Amygdala (tissue), 56 donors: Measurements from ENCODE around the gene CAPN13.

ENCODE experiments used
- DNase-seq, 56 donors: peaks; one replicate each; lab custom pipeline; 2025; lab: John Stamatoyannopoulos, UW

Gene CAPN13

GRCh38 chr2:30765876-30766470 is 41.3 kb downstream of the CAPN13 start:
- DNase-seq: no peak

GRCh38 chr2:30765191-30765590 is 42.1 kb downstream of the CAPN13 start:
- no peak for DNase-seq

- DNase-seq: no peak
Measured at GRCh38 chr2:30764021-30764800, 43.0 kb downstream of the CAPN13 start.

DNA sequence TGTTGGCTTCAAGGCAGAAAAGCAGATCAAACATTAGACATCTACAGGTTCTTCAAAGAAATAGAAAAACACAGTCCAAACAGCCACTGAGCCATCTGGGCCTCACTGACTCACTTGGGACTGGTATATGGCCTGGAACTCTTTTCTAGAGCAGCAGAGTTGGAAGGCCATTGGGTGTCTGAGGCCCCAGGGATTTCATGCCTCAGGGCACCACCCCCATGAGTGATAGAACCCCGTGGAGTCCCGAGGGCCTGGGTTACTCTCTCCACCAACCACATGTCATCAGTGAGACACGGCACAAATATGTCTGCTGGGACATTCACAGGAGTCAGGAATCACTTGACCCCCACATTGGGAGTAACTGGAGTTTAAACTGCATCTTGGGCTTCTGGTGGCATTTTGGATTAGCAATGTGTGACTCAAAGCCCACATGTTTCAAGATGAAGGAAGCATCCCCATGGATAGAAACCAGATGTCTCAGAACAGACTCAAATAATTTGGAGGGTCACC is 44.0 kb downstream of the CAPN13 start:
- no peak for DNase-seq

- no peak for DNase-seq
Measured at GRCh38 chr2:30761226-30761625, 46.0 kb downstream of the CAPN13 start.

DNA sequence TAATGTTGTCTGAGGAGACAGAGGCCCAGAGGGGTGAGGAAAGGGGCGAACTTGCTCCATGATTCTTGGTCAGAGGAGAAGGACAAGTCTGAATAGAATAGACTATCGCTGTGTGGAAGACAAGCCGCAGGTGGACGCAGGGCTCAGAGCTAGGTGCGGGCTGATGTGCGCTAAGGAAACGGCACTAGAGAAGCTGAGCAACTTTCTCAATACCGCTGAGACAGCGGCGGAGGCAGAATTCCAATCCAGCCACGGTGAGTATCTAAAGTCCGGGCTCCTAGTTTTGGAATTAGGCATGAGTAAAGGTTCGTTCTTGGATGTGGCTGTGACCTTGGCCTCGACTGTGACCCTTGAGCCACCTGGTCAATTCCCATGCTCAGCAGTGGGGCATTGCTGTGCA is 47.8 kb downstream of the CAPN13 start:
- no peak for DNase-seq

DNA sequence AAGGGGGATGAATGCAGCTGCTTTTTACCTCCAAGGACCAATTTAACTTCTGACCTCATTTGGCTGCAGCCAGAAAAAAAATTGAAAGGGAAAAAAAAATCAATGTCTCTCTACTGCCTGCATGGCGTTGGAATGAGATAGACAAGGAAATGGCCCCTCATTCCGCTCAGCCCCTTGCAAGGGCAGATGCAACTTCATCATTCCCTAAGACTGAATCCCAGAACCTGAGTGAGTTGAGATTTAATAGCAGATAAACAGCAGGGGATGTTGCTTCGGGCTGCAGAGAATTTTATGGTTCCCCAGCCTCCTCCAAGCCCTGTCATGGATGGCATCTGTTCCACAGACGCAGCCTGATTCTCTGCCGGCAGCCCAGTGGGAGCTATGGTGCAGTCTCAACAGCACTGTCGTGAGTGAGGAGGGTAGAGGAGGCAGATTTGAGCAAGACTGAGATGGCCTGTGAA is 49.0 kb downstream of the CAPN13 start:
- DNase-seq: no peak

- no peak for DNase-seq
Measured at GRCh38 chr2:30757749-30758148, 49.5 kb downstream of the CAPN13 start.

DNA sequence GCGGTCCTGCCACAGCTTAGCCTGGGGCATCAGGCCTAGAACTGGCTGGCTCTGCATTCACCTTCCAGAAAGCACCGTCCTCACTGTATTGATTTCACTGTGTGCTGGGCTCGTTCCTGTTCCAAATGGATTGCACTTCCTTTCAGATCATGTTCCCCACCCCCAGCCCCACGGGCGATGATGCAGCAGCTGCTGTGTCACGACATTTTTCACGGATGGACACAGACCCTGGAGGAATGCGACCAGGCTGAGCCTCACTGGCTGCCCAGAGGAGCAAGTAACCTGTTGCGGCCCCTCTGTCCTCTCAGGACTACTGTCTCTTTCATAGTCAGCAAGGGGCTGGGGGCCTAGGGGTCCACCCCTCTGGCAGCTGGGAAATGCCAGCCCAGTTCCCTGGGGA is 50.3 kb downstream of the CAPN13 start:
- DNase-seq: no peak

GRCh38 chr2:30756051-30756719 is 51.1 kb downstream of the CAPN13 start:
- DNase-seq: no peak

DNA sequence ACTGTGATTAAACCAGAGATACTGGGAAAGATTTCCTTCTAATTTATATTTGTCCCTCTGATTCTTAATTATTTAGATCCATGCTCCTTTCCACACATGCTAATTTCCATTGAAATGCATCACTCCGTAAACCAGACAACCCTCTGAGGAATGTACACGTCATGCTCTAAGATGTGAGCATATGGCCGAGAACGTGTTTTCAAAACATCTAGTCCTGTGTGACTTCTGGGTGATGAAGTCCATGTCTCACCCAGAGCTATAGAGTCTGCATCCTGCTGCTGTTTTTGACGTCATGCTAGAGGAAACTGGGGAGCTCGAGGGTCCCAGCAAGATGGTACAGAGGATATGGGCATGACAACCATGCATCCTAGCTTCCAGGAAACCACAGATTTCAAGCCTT is 53.6 kb downstream of the CAPN13 start:
- DNase-seq: no peak

DNA sequence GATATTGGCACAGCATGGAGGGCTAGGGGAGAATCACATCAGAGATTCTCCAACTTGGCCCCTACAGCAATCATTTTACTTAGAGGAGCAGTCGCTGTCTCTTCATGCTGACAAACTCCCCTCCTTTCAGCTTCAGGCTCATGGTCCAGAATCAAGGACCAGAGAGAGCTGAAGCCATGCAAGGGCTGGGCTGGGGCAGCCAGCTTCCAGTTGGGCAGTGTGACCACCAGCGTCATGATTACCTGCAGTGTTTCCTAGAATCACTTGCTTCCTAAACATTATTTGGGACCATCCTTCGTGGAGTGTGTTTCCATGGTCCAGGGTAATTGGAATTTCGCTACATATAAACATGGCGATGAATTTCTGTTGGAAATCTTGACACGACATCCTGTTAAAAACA is 54.4 kb downstream of the CAPN13 start:
- no peak for DNase-seq

GRCh38 chr2:30747206-30747605 is 60.0 kb downstream of the CAPN13 start:
- DNase-seq: no peak

GRCh38 chr2:30744823-30745222 is 62.4 kb downstream of the CAPN13 start:
- no peak for DNase-seq

DNA sequence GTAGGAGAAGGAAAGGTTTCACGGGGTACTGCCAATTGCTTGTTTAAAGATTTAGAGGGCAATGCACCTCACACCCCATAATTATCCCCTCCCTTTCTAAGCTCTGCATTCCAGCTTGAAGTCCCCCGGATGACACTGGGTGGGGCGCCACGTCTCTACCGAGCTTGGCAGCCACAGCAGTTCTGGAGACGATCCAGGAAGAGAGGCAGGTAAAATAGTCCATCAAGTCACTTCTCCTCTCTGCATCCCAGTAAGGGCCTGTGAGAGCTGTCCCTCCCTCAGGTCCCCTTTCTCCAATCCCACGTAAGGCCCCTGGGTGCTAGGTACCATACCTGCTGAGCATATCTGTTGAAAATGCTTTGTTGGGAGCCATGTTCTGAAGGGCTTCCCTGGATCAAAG is 65.7 kb downstream of the CAPN13 start:
- DNase-seq: no peak

DNA sequence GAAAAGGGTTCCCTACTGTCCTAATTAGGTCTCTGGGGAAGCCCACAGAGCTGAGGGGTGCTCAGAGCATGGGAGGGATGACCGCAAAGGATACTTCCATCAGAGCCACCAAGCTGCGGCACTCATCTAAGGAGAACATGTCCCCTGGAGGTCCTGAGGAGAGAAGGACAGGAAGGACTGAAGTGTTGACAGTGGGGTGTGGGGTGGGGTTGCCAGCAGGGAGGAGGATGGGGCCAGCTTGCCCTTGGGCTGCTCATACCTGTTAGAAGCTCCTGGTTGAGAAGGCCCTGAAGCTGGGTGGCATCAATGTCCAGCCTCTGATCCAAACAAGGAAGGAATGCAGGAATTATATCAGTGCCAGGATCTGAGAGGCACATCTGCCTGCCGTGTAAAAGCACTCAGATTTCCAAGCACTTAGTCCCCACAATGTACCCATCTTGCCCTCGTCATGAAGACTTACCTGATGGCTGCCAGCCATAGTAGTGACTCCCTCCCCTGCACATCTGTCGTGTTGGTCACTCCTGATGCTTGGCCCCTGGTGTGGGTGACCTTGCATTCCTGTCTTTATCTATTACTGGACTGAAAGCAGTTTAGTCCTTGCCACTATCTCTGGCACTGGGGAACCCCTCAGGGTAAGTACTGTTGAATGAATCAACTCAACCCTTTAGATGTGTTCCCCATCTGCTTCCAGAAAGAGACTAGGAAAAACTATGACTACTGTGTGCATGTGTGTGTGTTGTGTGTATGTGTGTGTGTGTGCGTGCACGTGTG is 68.9 kb downstream of the CAPN13 start:
- no peak for DNase-seq

DNA sequence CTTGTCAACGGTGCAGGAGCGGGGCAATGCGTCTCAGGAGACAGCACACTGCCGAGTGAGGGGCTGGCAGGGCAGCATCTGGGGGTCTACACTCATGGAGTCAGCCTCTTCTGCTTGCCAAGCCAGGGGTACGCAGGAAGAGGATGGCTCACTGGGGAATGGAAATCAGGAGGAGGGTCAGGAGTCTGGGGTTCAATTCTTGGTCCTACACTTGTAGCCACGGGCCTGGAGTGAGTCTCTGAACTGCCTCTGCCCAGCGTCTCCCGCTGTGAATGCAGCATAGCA is 70.0 kb downstream of the CAPN13 start:
- DNase-seq: no peak

DNA sequence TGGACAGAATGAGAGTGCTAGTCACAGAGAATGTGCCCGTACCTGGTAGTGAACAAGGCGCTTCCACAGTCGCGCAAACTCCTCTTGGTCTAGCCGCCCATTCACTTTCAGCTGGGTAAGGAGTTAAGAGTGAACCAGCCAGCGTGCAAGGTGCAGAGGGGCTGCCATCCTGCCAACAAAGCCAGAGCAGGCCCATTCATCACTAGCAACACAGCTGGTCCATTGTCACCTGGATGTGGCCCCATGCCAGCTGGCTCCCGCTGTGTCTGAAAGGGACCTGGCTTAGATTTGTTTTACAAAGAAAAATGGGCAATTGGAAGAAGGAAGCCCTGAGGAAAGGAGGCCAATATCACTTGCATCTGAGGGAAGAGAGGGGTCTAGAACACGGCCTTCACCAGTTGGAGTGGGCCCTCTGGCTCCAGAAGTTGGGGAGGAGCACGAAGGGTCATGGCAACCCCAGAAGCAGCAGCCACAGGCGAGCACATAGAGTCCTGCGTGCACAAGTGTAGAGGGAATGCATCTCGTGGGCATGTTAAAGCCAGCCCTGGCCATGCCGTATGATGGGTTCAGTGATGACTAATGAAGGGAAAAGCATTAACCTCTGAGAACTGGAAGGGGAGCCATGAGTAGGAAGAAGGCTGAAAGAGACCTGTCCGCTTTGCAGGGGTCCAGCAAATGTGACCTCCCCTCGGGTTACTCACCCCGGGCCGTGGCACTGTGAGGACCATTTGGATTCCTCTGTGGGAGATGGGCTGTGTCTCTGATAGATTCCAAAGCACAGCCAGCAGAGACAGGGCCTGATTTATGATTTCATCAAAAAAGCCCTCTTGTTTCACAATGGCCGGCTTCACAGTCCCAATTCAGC is 70.6 kb downstream of the CAPN13 start:
- no peak for DNase-seq

DNA sequence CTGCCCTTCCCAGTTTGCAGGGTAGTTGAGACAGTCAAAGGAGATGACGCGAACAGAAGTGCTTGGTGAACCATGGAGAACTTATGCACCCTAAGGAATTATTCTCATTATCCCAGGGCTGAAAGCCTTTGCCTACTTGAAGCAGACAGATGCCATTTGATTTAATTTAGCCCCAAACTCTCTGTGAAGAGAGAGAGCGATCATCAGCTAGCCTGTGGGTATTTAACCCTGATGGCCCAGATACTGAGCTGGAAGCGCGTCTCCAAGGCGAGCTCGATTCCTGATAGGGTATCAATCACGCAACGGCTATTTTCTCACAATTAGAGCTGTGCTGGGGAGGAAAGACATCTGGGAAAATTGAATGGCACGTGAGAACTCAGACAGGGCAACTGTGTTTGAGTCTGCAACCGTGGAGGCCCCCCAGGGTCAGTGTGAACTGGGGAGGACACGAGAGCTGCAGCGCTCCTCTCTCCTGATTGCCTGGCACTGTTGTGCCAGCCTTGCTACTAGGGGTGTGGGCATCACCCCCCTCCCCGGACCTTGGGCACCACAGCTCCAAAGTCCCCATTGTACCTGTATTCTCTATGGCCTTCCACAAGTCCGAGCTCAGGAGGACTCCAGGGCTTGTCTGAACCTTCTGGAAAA is 73.2 kb downstream of the CAPN13 start:
- no peak for DNase-seq

- DNase-seq: no peak
Measured at GRCh38 chr2:30732876-30733275, 74.4 kb downstream of the CAPN13 start.
